Muscle layer of colon (tissue), 2 donors: ENCODE results near the gene GLIS1.

Source experiments
- H3K27ac ChIP-seq: one replicate; pipeline ENCODE4 v1.7.0; 2013; ENCODE audit warnings: low read depth, mild to moderate bottlenecking, low read length, moderate library complexity
- H3K27me3 ChIP-seq, 2 donors: one replicate each; pipeline ENCODE4 v1.7.0; 2013; ENCODE audit warnings: low read length in 2 of 2, mild to moderate bottlenecking in 2 of 2; ENCODE audit not compliant: insufficient read depth in 2 of 2, control insufficient read depth in 1 of 2
- H3K36me3 ChIP-seq: one replicate; pipeline ENCODE4 v1.7.0; 2013; ENCODE audit warnings: mild to moderate bottlenecking, low read length; ENCODE audit not compliant: insufficient read depth
- H3K4me1 ChIP-seq: one replicate; pipeline ENCODE4 v1.7.0; 2013; ENCODE audit warnings: mild to moderate bottlenecking, low read length; ENCODE audit not compliant: insufficient read depth
- H3K4me3 ChIP-seq, 2 donors: one replicate each; pipeline ENCODE4 v1.7.0; 2013; ENCODE audit warnings: low read length in 2 of 2, low read depth in 1 of 2, mild to moderate bottlenecking in 1 of 2, moderate library complexity in 1 of 2
- H3K9ac ChIP-seq: one replicate; pipeline ENCODE4 v1.7.0; 2013; ENCODE audit warnings: low read length
- H3K9me3 ChIP-seq: one replicate; pipeline ENCODE4 v1.7.0; 2013; ENCODE audit warnings: mild to moderate bottlenecking, low read length
- donor health status: abdominal sarcoma.
- donor health status: Adenocarcinoma of cecum.

GLIS1 gene

DNA sequence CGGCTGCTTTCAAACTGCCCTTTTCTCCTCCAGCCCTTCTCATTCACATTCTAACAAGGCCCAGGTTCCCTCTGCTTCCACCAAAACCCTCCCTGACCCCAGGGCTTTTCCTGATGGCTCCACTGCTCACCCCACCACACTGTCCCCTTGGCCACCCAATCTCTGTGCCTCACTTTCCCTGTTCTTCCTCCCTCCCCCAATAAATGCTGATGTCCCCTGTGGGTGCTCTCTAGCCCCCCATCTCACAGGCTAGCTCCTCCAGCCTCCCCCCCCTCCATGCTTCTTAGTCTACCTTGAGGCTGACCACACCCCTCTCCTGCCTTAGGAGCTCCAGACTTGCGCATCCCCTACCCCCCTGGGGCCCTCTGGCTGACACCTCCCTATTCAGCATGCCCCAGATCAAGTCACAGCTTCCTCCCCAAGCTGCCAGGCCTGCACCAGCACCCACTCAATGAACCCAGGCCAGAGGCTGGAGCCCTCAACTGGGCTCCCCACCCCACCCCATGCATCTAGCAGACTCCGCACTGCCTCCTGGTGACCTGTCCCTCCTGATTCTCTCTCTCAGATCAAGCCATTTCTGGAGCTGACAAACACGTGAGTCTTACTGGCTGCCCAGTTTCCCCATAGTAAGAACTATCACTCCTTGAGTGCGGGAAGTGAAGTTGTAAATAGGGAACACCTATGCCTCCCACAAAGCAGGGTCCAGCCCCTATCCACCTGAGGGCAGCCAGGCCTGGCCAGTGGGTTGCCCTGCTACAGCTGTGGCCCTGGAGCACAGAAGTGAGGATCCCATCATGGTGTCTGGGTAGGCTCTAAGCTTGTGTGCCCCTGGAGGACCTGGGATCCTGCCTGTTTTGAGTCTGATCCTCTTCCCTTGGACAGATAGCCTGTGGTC lies 161.9 kb downstream of the GLIS1 start:
- H3K27ac ChIP-seq, result no peak overlapping the region
- H3K9me3 ChIP-seq, result no peaks in the 10 kb centered on the region
- no peaks in the 10 kb centered on the region for H3K27me3 ChIP-seq
- H3K4me3 ChIP-seq, result no peak overlapping the region
- H3K36me3 ChIP-seq, result no peaks in the 10 kb centered on the region
- H3K4me1 ChIP-seq, result peaks cover 14% of the 10 kb centered on the region
- H3K9ac ChIP-seq, result no peak overlapping the region

DNA sequence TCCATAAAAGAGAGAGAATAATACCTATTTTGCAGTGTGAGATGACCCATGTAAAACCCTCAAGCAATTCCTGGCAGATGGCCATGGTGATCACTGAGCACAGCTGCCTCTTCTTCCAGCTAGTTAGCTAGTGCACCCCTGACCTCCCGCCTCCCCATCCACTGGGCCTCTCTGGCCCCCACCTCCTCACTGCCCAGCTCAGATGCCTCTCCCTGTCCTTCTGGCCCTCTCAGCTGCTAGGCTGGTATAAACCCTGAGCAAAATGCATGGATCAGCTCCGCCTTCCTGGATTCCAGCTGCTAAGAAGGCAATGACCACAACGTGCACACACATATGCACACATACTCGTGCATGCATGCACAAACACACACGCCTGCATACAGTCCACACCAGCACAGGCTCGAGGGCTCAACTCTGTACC lies 162.6 kb downstream of the GLIS1 start:
- no peak overlapping the region for H3K27ac ChIP-seq
- H3K27me3 ChIP-seq, result no peaks in the 10 kb centered on the region
- no peak overlapping the region for H3K9ac ChIP-seq
- no peaks in the 10 kb centered on the region for H3K9me3 ChIP-seq
- peaks cover 14% of the 10 kb centered on the region for H3K4me1 ChIP-seq
- no peak overlapping the region for H3K4me3 ChIP-seq
- no peaks in the 10 kb centered on the region for H3K36me3 ChIP-seq

DNA sequence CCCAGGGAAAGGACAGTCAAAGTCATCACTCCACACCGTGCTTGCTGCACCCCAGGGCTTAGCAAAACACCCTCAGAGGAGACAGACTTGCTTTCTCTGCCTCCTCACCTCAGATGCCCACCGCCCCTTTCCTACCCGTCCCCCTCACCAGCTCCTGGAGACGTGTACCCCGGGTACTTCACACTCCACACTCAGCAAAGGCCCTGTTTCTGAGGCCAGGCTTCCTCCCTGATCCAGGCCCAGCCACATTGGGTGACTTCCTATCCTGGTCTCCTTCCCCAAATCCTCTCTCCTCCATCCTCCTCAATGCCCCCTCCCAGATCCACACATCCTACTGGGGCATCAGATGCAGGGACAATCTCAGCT lies 163.0 kb downstream of the GLIS1 start:
- Histone ChIP-seq H3K4me3 (no peak overlapping the region), H3K27me3 (no peaks in the 10 kb centered on the region), H3K27ac (no peak overlapping the region)

DNA sequence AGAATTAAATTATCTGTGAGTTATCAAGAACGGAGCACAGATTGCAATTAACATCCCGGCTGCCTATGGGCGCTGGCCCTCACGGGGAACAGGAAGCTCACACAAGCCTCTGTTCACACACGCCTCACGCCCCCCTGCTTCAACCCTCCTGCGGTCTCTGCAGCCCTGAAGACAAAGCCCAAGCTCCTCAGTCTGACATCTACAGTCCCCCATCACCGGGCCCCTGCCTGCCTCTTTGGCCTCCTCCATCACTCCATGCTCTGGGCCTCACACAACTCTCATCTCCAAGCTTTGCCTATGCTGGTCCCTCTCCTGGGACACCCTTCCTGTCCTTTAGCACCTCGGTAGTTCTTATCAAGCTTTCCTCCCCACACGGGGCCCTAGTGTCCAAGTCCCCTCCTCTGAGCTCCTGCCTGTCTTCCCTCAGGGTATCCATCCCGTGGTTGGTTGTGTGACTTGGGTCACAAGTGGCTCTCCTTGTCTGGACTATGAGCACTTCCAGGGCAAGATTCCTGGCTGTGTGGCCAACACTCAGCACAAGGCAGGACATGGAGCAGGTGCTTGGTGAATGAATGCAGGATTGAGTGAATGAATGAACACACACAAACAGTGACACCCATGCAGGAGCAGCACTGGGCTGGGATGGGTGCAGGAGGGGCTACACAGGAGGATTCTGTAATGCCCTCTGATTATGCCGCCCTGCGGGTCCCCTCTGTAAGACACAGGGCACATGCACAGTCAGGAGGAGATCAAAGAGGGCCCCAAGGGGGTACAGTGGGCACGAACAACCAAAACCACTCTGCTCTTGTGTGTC lies 163.6 kb downstream of the GLIS1 start:
- Histone ChIP-seq H3K36me3 (no peaks in the 10 kb centered on the region), H3K4me1 (peaks cover 14% of the 10 kb centered on the region), H3K27ac (no peak overlapping the region), H3K9me3 (no peaks in the 10 kb centered on the region), H3K27me3 (no peaks in the 10 kb centered on the region), H3K9ac (no peak overlapping the region), H3K4me3 (no peak overlapping the region)

More for the DNA sequence above, 163.0 kb downstream of the GLIS1 start:
- H3K4me1 ChIP-seq, result peaks cover 14% of the 10 kb centered on the region
- H3K9me3 ChIP-seq, result no peaks in the 10 kb centered on the region
- no peaks in the 10 kb centered on the region for H3K36me3 ChIP-seq
- H3K9ac ChIP-seq, result no peak overlapping the region

DNA sequence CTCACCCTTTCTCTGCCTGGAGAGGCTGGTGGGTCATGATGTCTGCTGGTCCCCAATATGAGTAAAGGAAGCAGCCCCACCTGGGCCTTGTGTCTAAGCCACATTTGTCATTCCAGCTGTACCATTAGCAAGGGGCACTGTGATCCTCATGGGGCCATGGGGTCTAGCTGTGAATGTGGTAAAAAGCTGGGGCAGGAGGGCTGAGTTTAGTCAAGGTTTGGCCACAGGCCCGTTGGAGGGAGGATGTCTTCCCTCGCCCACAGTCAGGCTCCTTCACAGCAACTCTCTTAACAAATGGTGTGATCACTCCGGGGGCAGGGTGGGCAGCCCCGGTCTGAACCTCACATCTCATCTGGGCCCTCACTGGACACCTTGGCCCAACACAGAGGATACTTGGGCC lies 164.3 kb downstream of the GLIS1 start:
- H3K4me3 ChIP-seq, result no peak overlapping the region
- H3K27me3 ChIP-seq, result no peaks in the 10 kb centered on the region
- H3K4me1 ChIP-seq, result peaks cover 14% of the 10 kb centered on the region
- H3K9me3 ChIP-seq, result no peaks in the 10 kb centered on the region
- H3K36me3 ChIP-seq, result no peaks in the 10 kb centered on the region
- H3K27ac ChIP-seq, result no peak overlapping the region
- H3K9ac ChIP-seq, result no peak overlapping the region

DNA sequence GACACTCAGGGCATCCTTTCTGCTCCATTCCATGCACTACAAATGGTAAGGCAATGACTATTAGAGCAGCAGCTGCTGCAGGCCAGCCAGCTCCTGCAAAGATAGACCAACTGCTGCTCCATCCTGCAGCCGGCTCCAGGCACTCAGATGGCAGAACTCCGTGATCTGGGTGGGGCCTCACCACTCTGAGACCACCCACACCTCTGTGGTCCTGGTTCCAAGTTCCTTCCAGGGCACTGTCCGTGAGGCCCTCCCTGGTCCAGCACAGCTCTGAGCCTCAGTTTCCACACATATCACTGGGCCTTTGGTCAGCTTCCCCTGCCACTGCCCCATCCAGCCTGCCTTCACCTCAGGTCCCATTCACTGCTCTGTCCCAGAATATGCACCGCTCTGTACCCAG lies 165.0 kb downstream of the GLIS1 start:
- Histone ChIP-seq H3K9ac (no peak overlapping the region), H3K36me3 (no peaks in the 10 kb centered on the region), H3K27ac (no peak overlapping the region), H3K4me3 (no peak overlapping the region), H3K9me3 (no peaks in the 10 kb centered on the region), H3K4me1 (peaks cover 14% of the 10 kb centered on the region), H3K27me3 (no peaks in the 10 kb centered on the region)

DNA sequence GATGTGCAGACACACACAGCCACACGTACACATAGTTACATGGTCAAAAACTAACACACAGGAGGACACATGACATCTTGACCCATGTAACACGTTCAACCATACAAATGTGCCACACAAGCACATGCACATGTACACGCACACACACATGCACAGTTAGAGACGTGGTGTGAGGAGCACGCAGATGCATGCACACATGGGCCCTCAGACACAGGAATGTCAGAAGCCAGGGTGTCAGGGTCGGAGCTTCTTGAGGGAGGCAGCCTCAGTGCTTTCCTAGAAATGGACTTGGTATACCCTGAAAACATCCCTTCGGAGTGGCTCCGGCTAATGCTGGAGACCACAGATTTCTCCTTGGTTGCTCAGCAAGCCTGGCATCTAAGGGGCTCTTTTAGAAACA lies 165.4 kb downstream of the GLIS1 start:
- no peak overlapping the region for H3K27ac ChIP-seq
- H3K4me1 ChIP-seq, result peaks cover 14% of the 10 kb centered on the region
- H3K9me3 ChIP-seq, result no peaks in the 10 kb centered on the region
- no peak overlapping the region for H3K9ac ChIP-seq
- no peaks in the 10 kb centered on the region for H3K36me3 ChIP-seq
- no peaks in the 10 kb centered on the region for H3K27me3 ChIP-seq
- no peak overlapping the region for H3K4me3 ChIP-seq

DNA sequence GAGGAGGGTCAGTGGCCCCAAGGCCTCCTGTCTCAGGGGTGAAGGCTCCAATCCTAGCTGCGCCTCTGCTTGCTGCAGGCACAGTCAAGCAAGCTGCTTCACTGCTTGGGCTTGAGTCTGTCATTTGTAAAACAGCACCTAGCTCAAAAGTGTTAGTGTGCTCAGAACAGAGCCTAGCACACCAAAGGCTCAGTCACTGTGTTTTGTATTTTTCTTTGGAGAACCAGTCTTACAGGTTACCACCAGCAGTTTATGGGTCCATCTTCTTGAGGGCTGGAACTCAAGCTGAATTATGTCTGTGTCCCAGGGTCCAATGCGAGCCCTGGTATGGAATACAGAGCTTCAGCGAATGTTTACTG lies 166.2 kb downstream of the GLIS1 start:
- Histone ChIP-seq H3K27me3 (no peaks in the 10 kb centered on the region), H3K27ac (no peak overlapping the region), H3K9ac (no peak overlapping the region), H3K36me3 (no peaks in the 10 kb centered on the region), H3K9me3 (no peaks in the 10 kb centered on the region), H3K4me1 (peaks cover 14% of the 10 kb centered on the region), H3K4me3 (no peak overlapping the region)

DNA sequence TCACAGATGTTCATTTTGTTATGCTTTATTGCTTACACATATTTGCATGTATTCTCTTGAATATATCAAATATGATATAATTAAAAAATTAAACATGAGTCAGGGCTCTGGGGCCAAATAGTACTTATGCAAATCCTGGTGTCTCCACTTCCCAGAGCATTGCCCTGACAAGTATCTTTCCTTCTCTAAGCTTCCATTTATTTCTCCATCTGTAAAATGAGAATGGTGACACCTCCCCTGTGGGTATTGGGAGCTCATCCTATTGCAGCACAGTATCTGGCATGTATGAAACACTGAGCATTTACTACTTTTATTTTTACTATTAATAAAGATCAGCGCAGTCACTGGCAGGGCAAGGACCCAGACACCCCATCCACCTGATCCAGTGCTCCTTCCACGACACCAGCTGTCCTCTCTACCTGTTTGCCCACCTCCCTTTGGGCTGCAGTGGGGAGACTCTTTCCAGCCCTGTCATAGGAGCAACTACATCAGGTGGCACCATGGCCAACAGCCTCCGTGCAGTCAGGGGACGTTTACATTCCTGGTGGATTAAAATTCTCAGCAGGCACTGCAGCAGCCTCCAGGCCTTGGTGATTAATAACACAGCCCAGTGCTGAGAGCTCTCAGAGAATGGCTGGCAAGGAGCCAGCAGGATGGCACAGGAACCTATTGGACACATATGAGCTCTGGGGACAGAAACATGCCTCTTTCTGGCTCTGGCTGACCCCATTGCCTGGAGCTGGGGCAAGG lies 166.7 kb downstream of the GLIS1 start:
- no peak overlapping the region for H3K4me3 ChIP-seq
- H3K9me3 ChIP-seq, result no peaks in the 10 kb centered on the region
- H3K27me3 ChIP-seq, result no peaks in the 10 kb centered on the region
- peaks cover 14% of the 10 kb centered on the region for H3K4me1 ChIP-seq
- H3K27ac ChIP-seq, result no peak overlapping the region
- no peaks in the 10 kb centered on the region for H3K36me3 ChIP-seq
- H3K9ac ChIP-seq, result no peak overlapping the region

DNA sequence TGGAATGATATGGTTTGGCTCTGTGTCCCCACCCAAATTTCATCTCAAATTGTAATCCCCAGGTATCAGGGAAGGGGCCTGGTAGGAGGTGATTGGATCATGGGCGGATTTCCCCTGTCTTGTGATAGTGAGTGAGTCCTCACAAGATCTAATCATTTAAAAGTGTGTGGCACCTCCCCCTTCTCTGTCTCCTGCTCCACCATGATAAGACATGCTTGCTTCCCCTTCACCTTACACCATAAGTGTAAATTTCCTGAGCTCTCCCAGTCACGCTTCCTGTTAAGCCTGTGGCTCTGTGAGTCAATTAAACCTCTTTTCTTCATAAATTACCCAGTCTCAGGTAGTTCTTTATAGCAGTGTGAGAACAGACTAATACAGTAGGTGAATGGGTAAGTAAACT lies 170.4 kb downstream of the GLIS1 start:
- Histone ChIP-seq H3K4me3 (no peak overlapping the region), H3K4me1 (peaks cover 14% of the 10 kb centered on the region), H3K36me3 (no peaks in the 10 kb centered on the region), H3K9me3 (no peaks in the 10 kb centered on the region), H3K9ac (no peak overlapping the region), H3K27ac (no peak overlapping the region), H3K27me3 (no peaks in the 10 kb centered on the region)

DNA sequence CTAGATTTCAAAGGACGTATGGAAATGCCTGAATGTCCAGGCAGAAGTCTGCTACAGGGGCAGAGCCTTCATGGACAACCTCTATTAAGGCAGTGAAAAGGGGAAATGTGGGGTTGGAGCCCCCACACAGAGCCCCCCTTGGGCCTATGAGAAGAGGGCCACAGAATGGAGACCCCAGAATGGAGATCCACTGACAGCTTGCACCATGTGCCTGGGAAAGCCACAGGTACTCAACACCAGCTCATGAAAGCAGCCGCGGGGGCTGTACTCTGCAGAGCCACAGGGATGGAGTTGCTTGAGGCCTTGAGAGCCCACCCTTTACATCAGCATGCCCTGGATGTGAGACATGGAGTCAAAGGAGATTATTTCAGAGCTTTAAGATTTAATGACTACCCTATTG lies 171.1 kb downstream of the GLIS1 start:
- Histone ChIP-seq H3K4me3 (no peak overlapping the region), H3K36me3 (no peaks in the 10 kb centered on the region), H3K4me1 (peaks cover 8% of the 10 kb centered on the region), H3K9me3 (no peaks in the 10 kb centered on the region), H3K27me3 (no peaks in the 10 kb centered on the region), H3K27ac (no peak overlapping the region), H3K9ac (no peak overlapping the region)
